ENCODE measurements around the gene VSIG10.

GRCh38 chr12:118145798-118146156 lies 42.0 kb upstream of the VSIG10 start:
- no peak for TF ChIP-seq POLR2A (IDR thresholded peaks at IDR 0.05)
- TF ChIP-seq CTCF (IDR thresholded peaks at IDR 0.05) = no peak
- no peak for TF ChIP-seq EP300 (IDR thresholded peaks at IDR 0.05; ENCODE audit: low read depth)
